Activated CD8-positive, alpha-beta memory T cell treated with anti-CD3 and anti-CD28 coated beads, Interleukin-2, amount 50 U/mL, for 1 hour (primary cell): ENCODE measurements around the gene TSBP1.
"Not testable (repeated sequence)": the region's sequence is repeated elsewhere in the genome, so short reads cannot be mapped to it uniquely, and the experiment has no call there.

Experiments
- DNase-seq: peaks from one replicate; pipeline ENCODE4 v3.0.0-alpha.2; 2020; ENCODE audit errors: extremely low read depth

Gene TSBP1

GRCh38 chr6:32375739-32376529, 4.2 kb upstream of the TSBP1 start:
- no peak for DNase-seq

- DNase-seq = no peak
Measured at GRCh38 chr6:32371229-32371628, 474 bp downstream of the TSBP1 start.

- no peak for DNase-seq
Measured at GRCh38 chr6:32370505-32370904, 1.2 kb downstream of the TSBP1 start.

DNA sequence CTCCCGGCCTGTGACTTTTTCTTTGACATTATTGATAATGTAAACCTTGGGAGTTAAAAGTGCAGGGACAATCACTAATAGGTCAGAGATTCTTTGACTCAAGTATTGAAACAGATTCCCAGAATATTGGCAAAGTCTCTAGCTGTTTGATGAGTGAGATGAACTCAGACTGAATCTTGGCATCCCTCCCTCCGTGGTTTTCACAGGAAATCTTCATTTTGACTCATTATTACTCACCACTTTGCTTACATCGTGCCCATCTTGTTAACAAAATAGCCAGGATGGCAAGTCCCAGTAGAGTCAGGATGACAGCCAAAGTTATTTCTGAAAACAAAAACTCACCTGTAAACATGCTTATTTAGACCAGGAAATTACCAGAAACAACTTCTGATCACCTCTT, 2.0 kb downstream of the TSBP1 start:
- DNase-seq = no peak

- DNase-seq = no peak
Measured at GRCh38 chr6:32367644-32368043, 4.1 kb downstream of the TSBP1 start.

DNA sequence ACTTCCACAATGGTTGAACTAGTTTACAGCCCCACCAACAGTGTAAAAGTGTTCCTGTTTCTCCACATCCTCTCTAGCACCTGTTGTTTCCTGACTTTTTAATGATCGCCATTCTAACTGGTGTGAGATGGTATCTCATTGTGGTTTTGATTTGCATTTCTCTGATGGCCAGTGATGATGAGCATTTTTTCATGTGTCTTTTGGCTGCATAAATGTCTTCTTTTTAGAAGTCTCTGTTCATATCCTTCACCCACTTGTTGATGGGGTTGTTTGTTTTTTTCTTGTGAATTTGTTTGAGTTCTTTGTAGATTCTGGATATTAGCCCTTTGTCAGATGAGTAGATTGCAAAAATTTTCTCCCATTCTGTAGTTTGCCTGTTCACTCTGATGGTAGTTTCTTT, 12.5 kb downstream of the TSBP1 start:
- not testable (repeated sequence) for DNase-seq

DNA sequence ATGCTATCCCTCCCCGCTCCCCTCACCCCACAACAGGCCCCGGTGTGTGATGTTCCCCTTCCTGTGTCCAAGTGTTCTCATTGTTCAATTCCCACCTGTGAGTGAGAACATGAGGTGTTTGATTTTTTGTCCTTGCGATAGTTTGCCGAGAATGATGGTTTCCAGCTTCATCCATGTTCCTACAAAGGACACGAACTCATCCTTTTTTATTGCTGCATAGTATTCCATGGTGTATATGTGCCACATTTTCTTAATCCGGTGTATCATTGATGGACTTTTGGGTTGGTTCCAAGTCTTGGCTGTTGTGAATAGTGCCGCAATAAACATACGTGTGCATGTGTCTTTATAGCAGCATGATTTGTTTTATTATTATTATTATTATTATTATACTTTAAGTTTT, 13.2 kb downstream of the TSBP1 start:
- not testable (repeated sequence) for DNase-seq

- DNase-seq = no peak
Measured at GRCh38 chr6:32355018-32355417, 16.7 kb downstream of the TSBP1 start.

GRCh38 chr6:32353348-32353747, 18.4 kb downstream of the TSBP1 start:
- no peak for DNase-seq

- no peak for DNase-seq
Measured at GRCh38 chr6:32340242-32340641, 31.5 kb downstream of the TSBP1 start.

DNA sequence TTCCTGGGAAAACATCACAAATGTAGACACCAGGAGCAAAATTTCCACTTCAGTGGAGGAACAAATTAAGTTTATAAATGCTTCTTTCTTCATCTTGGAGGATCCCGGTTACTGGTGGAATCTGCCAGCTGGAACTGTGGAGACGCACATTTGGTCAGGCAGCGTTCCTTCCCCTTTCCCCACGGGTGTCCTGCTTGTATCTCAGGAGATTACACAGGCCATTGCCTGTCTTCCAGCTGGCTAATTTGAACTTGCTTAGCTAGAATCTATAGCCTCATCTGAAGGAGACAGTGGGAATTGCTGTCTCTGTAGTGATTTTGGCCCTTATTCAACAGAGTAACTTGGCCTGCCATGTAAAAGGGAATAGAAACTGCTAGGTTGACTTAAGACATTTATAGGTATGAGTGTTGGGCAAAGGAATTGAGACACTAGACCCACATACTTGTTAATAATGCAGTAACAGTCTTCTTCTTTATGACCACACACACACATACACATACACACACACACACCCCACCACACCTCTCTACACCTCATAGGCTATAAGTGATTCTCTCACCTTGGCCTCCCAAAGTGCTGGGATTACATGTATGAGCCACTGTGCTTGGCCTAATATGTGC, 34.4 kb downstream of the TSBP1 start:
- no peak for DNase-seq

DNA sequence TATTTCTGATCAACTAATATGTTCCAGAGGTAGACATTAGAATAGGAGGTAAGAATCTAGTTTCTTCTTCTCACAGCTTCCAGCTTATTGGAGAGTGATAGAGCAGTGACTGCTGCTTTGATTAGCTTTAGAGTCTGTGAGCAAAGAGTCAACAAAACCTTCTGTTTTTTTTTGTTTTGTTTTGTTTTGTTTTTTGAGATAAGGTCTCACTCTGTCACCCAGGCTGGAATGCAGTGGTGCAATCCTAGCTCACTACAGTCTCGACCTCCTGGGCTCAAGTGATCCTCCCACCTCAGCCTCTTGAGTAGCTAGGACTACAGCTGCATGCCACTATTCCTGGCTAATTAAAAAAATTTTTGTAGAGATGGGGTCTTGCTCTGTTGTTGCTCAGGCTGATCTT, 39.3 kb downstream of the TSBP1 start:
- DNase-seq = no peak

DNA sequence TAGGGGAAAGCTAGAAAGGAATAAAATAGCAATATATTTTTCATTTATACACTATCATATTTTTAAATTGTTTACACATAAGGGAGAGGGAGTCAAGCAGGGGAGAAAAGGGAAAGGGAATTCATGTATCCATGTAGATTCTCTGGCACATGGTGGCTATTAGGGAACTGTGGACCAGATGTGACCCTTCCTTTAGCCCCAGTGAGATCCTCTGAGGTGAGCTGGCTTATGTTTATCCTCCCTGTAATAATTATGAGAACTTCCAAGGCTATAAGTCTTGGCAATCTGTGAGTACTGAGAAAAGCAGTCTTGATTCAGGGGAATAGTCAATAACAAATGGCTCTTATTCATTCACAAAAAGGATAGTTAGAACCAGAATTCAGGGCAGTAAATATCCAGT, 42.6 kb downstream of the TSBP1 start:
- DNase-seq = no peak

DNA sequence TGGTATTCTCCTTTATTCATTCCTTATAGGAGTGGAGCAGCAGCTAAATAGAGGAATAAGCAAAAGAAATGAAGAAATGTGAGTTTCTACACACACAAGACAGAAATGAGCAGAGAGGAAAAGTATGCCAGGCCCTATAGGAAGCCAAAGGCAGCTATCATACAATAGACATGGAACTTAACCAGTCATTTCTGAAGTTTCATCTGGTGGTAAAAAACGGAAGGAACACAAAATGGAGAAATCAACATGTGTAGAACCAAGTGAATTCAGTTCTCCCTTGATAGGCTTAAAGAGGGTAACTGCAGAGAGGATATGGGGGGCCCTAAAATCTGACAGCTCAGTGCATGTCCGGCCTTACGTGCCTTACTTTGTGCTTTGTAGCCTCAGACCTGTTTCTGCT, 44.6 kb downstream of the TSBP1 start:
- DNase-seq = no peak

DNA sequence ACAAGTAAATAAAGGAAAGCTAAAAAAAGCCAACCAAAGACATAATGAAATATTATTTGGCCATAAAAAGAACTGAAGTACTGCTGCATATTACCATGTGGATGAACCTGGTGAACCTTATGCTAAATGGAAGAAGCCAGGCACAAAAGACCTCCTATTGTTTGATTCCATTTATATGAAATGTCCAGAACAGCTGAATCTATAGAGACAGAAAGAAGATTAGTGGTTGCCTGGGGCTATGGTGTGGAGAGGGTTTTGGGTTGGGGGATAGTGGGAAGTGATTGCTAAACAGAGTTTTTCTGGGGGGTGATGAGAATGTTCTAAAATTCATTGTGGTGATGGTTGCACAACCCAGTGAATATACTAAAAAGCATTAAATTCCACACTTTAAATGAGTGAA, 53.2 kb downstream of the TSBP1 start:
- no peak for DNase-seq

GRCh38 chr6:32317541-32317940, 54.2 kb downstream of the TSBP1 start:
- no peak for DNase-seq

GRCh38 chr6:32313964-32314363, 57.7 kb downstream of the TSBP1 start:
- no peak for DNase-seq

DNA sequence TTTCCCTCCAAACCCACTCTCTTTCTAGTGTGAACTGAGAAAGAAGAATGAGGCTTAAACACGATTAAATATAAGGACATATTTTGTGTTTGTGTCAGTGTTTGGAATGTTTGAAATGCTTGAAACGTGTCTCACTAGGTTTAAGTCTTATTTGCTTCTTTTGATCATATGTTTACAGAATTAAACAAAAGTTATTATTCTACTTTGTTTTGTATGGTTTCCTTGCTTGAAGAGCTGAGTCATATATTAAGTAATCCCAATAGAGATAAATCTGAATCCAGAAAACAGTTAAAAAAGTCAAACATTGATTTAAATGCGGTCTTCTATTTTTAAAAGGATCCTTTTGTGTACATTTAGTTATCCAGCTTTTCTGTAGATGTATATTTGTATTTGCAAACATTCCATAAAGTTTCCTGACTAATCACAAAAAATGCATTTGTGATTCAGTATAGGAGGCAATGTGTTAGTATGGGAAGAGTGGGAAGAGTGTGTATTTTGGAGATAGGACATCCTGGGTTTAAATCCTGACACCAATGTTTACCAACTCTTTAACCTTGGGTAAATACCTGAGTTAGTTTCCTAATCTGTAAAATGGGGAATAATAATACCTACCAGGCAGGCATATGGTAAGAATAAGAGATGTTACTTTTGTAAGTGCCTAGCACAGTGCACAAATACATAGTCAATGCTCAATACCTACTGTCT, 72.9 kb downstream of the TSBP1 start:
- no peak for DNase-seq

GRCh38 chr6:32294980-32295379, 76.7 kb downstream of the TSBP1 start:
- DNase-seq = not testable (repeated sequence)

DNA sequence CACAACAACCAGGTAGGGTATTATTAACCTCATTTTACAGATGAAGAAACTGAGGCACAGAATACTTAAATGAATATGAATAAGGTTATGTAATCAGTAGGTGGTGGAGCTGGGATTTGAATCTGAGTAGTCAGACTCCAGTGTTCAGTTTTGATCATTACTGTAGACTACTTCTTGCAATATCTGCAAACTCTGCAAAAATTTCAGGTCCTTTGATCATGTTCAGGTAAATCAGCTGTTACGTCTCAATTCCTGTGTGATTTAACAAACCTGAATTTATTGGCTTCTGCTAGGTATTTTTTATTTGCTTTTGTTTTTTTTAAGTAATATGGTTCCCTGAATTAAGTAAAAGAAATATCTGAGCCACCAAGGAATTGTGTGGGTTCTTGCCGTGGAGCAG, 77.1 kb downstream of the TSBP1 start:
- DNase-seq = no peak

DNA sequence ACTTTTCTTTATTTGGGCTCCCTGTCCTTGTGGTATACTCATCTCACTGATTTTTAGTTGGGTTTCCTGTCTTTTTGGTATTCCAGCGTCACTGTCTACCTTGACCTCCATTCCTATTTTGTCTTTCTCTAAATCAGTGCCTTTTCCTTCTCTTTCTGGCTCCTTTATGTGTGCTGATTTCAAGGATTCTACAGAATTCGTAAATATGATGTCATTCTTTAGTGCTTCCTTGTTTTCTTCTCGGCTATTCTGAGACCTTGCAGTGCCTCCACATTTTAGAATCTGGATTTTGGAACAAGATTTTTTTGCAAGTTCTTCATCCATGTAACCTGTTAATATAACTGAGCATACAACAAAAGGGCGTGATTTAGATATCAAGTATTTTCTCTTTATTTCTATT, 78.0 kb downstream of the TSBP1 start:
- no peak for DNase-seq

DNA sequence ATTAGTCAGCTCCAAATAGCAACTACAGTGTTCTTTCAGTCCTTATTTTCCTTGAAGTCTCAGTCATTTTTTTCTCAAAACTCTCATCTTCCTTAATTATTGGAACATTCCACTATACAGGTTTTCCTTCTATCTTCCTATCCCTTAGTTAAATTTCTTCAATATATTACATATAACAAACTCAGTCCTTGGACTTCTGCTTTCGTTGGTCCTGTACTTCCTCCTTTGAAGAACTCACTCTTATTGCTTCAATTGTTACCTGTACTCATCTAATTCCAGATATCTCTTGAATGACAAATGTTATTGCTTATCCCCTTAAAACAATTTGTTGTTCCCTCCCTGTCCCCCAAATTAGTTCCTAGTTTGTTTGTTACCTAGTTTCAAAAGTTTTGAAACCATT, 80.2 kb downstream of the TSBP1 start:
- DNase-seq = no peak

- DNase-seq = no peak
Measured at GRCh38 chr6:32290886-32291450, 80.7 kb downstream of the TSBP1 start.
